HG03064 (cell line): ENCODE data around the gene MTMR2.
"Not testable (repeated sequence)": the region's sequence is repeated elsewhere in the genome, so short reads cannot be mapped to it uniquely, and the experiment has no call there.

Experiments
- ATAC-seq: cut with Tn5 transposase; IDR thresholded peaks from one replicate; pipeline ENCODE4 v1.9.1; 2021; ENCODE audit warnings: low read depth; ENCODE audit not compliant: unreplicated experiment

The MTMR2 gene

DNA sequence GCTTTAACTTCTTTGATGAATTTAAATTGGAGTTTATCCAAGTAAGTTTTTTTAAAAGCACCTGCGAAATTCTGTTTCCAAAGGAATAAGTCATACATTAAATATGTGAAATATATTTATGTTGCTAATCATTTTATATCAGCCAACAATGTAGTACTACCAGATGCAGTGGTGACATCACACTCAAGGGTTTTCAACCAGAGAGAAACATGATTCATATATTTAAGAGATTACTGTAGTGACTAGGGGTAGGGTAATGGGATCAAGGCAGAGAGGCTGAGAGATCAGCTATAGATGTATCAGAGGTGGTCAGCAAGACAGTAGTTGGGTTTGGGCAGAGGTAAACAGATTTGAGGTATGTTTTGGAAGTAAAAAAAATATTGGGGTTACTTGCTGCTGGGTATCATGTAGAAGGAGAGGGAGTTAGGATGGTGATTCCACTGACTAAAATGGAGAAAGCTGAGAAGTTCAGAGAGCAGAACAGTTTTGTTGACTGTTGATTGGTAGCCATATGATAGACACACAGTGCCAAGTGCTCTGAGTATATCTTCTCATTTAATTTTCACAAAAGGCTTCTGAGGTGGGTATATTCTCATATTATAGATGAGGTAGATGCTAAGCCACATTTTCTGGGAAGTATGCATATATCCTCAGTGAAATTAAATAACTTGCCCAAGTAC lies 94.2 kb downstream of the MTMR2 start:
- ATAC-seq, result no peak

DNA sequence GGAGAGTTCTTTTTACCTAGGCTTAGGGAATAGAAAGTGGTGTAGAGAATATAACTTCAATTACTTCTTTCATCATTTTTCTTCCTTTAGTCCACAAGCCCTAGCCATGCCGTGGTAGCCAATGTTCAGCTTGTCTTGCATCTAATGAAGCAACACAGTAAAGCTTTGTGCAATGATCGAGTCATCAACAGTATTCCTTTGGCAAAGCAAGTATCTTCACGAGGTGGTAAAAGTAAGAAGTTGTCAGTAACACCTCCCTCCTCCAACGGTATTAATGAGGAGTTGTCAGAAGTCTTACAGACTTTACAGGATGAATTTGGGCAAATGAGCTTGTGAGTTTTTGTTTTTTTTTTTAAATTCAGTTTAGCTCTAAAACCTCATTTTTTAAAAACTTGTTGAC lies 96.2 kb downstream of the MTMR2 start:
- no peak for ATAC-seq

DNA sequence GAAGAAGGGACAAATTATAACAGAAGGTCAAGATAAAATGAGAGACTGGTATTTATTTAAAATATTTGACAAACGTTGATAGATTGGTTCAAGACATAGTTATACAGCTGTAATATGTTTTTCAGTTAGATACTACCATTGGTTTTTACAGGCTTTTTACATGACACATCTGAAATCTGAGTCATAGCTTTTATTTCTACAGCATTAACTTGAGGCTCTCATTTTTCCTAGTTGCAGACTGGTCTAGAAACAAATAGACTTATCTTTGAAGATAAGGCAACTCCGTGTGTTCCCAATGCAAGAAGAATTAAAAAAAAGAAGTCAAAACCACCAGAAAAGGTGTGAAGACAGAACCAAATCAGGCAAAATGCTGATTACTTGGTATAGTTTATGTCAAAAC lies 102.3 kb downstream of the MTMR2 start:
- no peak for ATAC-seq

DNA sequence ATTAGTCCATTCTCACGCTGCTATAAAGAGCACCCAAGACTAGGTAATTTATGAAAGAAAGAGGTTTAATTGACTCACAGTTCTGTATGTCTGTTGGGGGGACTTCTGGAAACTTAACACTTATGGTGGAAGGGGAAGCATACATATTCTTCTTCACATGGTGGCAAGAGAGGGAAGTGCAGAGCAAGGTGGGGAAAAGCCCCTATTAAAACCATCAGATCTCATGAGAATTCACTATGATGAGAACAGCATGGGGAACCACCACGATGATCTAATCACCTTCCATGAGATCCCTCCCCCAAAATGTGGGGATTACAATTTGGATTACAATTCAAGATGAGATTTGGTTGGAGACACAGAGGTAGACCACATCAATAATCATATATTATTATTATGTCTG lies 107.9 kb downstream of the MTMR2 start:
- ATAC-seq, result no peak

DNA sequence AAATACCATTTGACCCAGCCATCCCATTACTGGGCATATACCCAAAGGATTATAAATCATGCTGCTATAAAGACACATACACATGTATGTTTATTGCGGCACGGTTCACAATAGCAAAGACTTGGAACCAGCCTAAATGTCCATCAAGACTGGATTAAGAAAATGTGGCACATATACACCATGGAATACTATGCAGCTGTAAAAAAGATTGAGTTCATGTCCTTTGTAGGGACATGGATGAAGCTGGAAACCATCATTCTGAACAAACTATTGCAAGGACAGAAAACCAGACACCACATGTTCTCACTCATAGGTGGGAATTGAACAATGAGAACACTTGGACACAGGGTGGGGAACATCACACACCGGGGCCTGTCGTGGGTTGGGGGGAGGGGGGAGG lies 112.9 kb downstream of the MTMR2 start:
- not testable (repeated sequence) for ATAC-seq

DNA sequence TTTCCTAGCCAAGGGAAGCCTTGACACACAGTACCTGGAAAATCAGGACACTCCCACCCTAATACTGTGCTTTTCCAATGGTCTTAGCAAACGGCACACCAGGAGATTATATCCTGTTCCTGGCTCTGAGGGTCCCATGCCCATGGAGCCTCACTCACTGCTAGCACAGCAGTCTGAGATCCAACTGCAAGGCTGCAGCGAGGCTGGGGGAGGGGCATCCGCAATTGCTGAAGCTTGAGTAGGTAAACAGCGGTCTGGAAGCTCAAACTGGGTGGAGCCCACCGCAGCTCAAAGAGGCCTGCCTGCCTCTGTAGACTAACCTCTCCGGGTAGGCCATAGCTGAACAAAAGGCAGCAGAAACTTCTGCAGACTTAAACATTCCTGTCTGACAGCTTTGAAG lies 117.4 kb downstream of the MTMR2 start:
- not testable (repeated sequence) for ATAC-seq

DNA sequence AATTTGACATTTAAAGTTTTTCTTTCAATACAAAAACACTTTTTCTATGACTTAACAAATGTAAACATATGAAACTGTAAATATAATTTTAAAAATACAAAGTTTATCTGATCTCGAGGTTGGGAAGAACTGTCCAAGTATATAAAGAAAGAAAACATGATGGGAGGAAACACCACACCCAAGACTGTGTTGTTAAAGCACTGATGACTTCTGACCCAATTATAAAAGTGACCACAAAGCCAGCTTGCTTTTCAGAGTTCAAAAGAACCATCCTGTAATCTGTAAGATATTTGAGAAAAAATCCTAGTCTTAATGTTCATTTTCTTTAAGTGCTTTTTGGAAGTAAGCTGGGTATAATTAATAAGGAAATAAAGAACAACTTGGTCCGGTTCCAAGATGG lies 118.0 kb downstream of the MTMR2 start:
- ATAC-seq, result no peak

DNA sequence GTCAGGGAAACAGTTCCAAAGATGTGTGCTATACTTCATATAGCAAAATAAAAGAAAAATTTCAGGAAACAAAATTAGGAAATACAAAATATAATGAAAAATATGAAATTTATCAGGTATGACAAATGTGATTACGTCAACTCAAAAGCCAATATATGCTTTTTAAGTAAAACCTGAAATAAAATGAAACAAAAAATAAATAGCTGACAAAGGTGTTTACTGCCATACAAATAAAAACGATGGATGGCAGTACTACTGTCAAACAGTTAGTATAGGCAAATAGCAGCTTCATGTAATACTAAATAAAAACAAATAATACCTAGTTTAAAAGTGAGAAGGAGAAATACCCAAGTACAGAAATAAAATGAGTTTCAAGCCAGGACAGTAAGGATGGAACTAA lies 119.9 kb downstream of the MTMR2 start:
- ATAC-seq, result no peak

DNA sequence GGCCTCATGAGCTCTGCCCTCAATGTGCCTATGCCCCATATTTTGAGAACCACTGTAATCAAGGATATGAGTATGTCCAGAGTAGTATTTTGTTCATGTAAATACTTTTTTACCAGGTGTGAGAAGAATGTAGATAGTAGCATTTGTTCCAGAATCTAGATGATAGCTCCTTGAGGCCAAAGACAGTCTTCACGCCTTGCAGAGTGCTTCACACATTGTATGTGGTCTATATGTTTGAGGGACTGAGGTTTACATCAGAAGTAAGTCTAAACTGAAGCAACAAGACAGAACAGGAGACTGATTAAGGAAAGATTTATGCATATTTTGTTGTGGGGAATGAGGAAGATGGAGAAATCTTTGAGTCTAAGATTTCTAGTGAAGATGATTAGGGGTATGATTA lies 121.1 kb downstream of the MTMR2 start:
- ATAC-seq, result no peak

DNA sequence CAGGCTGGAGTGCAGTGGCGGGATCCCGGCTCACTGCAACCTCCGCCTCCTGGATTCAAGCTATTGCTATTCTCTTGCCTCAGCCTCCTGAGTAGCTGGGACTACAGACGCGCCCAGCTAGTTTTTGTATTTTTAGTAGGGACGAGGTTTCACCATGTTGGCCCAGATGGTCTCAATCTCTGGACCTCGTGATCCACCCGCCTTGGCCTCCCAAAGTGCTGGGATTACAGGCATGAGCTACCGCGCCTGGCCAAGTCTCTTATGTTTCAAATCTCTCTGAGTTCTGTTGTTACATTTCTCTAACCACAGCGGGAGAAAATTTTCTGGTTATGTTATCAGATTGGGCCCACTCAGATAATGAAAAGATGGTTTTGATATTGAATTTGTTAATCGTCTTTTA lies 123.5 kb downstream of the MTMR2 start:
- no peak for ATAC-seq

DNA sequence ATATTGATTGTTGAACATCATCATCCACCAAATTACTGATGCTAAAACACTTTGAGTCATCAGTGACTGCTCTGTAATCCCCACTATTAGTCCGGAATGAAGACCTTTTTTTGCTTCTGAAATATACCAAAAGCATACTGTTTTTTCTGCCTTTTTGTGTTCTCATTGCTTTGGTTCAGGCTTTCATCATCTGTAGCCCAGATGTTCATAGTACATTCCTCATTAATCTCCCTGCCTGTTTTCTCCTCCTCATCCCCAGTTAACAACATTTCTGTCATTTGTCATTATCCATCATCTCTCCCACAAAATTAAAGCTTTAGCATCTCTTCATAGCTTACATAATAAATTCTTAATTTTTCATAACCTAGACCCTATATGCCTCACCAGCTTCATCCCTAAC lies 124.4 kb downstream of the MTMR2 start:
- ATAC-seq, result no peak

DNA sequence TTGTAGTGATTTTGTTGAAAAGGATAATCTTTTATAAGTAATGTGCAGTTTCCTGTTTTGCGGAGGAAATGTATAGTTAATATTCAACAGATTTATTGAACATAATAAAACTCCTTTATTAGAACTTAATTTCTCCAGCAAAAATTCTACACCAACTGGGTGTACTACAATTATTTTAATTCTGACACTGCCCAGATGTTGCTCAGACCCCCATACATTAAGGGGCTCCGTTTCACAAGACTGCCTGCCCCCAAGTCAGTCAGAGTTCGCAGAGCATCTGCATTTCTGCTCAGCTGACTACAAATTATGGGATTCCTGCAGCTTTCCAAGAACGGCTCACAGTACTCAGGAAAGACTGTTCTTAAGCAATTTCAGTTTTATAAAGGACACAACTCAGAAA lies 127.4 kb downstream of the MTMR2 start:
- no peak for ATAC-seq

DNA sequence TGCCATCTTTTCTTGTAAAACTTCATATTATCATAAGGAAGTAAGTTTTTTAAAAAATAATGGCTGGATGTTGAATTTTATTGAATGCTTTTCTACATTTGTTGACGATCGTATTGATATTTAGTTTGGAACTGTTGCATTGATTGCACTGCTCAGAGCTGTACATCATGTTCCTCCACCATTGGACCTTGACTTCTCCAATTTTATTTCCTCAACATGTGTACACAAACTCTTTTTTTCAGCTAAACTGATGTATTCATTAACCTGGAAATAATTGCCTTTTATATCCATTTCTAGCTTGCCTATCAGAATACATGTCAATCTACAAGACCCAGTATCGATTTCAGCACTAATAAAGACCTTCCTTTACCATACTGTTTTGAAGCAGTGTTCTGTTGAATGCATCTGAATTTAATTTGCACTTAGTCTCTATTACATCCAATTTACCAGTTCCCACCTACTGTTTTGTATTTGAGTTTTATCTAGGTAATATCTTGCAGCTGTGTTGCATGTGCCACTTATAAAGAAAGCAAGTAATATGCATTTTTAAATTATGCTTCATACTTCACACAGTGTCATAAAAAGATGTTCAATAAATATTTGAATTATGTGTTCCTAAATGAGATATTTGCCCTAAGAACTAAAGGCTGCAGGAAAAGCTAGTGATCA lies 128.1 kb downstream of the MTMR2 start:
- no peak for ATAC-seq

DNA sequence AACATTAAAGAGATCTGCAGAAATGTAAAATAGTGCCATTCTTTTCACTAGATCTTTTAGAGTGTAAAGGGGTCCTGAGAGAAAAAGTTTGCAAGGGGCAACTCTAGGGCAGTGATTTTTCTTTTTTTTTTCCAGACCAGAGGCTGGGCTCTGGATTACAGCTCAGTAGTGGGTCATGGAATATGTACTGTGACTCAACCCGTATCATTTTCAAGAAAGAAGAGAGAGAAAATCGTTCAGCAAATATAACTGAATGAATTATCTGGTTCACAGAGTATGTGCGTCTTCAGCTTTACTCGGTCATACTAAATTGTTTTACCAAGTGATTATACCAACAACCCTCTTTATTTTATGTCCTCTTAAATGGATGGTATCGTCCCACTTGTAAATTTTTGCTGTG lies 129.8 kb downstream of the MTMR2 start:
- ATAC-seq, result no peak

DNA sequence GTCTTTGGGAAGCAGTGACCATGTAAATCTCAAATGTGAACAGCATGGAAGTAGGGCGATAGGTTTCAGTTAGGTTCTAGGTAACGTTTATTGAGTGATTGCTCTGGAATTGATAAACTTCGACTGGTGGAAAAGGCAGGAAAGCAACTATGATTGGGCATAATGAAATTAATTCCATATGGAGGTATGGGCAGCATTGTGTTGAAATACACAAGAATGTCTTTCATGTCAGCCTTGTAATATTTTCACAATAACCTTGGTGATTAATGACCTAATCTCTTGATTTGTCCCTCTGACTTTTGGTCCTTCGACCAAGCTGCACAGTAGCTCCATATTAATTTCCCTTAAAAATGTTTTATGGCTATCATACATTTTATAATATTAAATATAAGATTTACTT lies 130.8 kb downstream of the MTMR2 start:
- no peak for ATAC-seq

DNA sequence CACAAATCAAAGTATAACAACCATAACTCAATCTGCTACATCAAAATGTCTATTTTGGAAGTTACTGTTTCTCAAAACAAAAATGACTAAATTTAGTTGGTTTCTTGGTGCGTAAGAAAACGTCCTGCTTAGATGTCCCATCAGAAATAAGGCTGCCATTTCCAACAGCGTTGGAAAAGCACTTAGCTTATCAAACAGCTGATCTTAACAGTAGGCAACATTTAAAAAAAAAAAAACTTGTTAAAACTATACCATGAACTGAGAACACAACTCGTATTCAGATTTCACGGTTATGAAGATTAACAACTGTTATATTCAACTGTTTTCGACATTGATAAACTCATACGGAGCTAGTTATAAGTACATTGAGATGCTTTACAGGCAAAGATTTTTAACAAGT lies 131.2 kb downstream of the MTMR2 start:
- ATAC-seq, result no peak

DNA sequence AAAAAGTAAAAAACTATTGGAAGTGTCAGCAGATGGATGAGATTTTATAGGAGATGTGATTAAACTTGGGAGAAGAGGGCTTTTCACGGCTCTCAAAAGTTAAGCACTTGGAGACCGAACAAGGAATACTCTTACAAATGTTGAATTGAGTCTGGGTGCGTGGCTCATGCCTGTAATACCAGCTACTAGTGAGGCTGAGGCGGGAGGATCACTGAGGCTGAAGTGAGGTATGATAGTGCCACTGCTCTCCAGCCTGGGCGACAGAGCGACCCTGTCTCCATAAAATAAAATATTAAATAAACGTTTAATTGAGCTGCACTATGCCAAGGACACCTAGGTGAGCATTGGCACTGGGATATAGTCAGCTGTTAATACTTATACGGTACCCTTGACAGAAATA lies 131.7 kb downstream of the MTMR2 start:
- no peak for ATAC-seq

DNA sequence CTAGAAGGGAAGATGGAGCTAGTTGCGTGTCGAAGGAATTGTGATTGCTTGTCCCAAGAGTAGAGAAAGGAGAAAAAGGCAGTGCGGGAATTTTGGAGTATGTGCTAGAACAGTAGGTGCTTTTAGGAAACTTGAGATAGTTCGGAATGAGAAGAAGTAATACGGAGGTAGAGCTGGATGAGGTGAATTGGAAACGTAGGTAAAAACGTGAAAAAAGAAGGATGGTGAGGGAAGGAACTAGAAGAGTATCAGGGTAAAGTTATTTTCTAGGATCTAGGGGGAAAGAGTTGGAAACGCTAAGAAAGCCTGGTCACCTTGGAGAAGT lies 132.2 kb downstream of the MTMR2 start:
- no peak for ATAC-seq

DNA sequence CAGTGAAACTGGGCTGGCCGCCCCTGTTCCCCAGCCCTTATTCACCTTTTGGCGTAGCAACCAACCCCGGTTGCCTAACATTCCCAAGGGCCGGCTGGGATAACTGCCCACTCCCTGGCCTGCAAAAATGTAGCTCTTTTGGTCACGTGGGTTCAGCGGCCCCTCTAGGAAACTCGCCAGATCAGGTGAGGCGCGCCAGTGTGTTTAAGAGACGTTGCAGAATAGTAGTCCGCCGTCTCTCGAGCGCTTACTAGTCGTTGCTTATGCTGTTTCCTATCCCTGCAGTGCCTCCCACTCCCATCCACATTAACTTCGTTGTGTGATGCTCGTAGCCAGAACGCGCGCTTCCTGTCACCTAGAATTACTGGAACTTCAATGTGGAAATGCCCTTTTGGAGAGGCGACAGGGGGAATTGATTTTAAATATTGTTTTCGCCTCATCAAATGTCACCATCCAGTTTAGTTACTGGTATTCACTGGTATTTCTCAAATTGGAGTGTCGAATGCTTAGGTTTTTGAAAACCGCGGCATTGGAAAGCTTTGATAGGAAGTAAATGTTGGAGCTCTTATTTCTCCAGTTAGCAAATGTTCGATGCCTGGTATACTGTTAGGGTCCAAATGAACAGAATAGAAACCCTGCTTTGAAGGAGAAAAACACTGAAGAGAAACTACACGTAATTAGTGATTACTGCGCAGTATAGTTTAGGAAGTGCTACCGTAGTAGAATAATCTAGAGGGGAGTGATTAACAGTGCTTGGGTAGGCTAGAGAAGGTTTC lies 132.8 kb downstream of the MTMR2 start:
- no peak for ATAC-seq

DNA sequence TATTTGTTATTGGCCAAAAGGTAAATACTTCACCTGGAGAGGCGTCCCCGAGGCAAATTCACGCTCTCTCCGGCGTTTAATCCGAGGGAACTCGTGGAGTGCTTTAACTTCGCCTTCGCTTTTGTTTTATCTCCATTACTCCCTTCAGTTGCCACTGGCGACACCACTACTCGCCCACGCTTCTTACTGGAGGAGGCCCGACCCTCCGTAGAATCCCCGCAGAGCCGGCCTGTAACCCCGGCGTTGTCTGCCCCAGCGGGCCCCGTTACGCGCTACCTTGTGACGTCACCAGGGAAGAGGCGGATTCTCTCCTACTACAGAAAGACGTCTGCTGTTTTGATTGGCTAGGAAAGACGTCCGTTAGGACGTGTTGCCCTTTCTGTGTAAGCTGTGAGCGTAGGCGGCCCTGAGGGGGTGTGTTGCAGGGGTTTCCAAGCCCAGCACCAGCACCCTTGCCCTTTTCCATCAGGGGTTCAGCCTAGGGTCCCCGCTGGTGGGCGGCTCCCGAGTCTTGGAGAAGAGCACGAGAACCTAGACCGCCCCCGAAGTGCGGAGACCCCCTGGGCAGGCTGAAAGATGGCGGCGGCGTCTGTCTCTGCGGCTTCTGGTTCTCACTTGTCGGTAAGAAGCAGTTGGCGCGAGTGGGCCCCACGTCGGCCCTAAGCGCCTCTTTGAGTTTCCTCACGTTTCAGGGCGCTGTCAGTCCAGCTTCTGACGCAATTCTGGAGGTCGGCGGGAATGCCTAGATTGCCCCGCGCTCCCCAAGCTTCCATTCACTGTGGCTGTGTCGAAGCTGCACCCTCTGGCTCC lies 133.6 kb downstream of the MTMR2 start, which contains the start of gene CEP57:
CEP57 (plus strand) TSS at position 376 of the 810 bp plus-strand sequence; CDS start at position 577, 201 bp downstream.
- ATAC-seq, result peak; percentile 66

DNA sequence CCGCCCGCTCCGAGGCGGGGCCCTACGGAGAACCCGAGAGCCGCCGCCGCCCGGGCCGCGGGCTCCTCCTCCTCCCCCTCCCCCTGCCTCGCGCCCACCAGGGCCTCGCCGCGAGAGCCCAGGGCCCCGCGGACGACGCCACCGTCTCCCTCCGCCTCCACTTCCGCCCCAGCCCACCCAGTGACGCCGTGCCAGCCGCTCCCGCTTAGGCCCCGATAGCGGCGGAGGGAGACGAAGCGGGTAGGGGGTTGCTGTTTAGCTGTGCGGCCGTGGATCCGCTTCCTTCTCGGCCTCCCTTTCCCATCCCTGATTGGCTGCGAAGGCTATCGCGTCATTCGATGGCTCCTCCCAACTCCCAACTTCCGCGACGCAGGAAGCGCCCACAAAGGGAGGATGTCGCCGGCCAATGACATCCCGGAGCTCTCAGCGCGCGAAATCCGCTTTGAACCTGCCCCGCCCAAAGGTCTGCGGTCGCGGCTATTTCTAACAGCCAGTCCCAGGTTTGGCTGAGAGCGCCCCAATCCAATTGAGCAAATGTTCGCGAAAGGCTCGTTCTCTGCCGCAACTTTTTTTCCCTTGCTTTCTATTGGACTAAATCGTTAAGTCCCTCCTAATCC lies 134.3 kb downstream of the MTMR2 start, which contains the start of gene FAM76B:
FAM76B (minus strand) TSS at position 277 of the 617 bp plus-strand sequence. CDS start 304 bp downstream, outside the sequence.
- ATAC-seq, result peak; percentile 70
